ENCODE measurements around the gene ACADL.
"Not testable (repeated sequence)": the region's sequence is repeated elsewhere in the genome, so short reads cannot be mapped to it uniquely, and the experiment has no call there.

ACADL gene

GRCh38 chr2:210189452-210190138 lies 35.7 kb downstream of the ACADL start:
- H3K4me1 ChIP-seq (ENCODE audit: insufficient read depth, low read length): no peaks in the 10 kb centered on the region
- no peaks in the 10 kb centered on the region for H3K36me3 ChIP-seq (ENCODE audit: insufficient read depth, low read length)
- no peaks in the 10 kb centered on the region; the same call in 1 of the 2 replicates for H3K9me3 ChIP-seq (ENCODE audit: control insufficient read depth, insufficient read depth, low read length)
- H3K9ac ChIP-seq (ENCODE audit: low read depth, low read length): no peak overlapping the region

GRCh38 chr2:210188755-210189154 lies 36.5 kb downstream of the ACADL start:
- H3K36me3 ChIP-seq (ENCODE audit: insufficient read depth, low read length): no peaks in the 10 kb centered on the region
- no peak overlapping the region for H3K9ac ChIP-seq (ENCODE audit: low read depth, low read length)
- H3K4me1 ChIP-seq (ENCODE audit: insufficient read depth, low read length): no peaks in the 10 kb centered on the region
- no peaks in the 10 kb centered on the region; the same call in 1 of the 2 replicates for H3K9me3 ChIP-seq (ENCODE audit: control insufficient read depth, insufficient read depth, low read length)

GRCh38 chr2:210188190-210188589 lies 37.1 kb downstream of the ACADL start:
- Histone ChIP-seq H3K9ac (ENCODE audit: low read depth, low read length) (no peak overlapping the region), H3K4me1 (ENCODE audit: insufficient read depth, low read length) (no peaks in the 10 kb centered on the region), H3K36me3 (ENCODE audit: insufficient read depth, low read length) (no peaks in the 10 kb centered on the region), H3K9me3 (ENCODE audit: control insufficient read depth, insufficient read depth, low read length) (no peaks in the 10 kb centered on the region; the same call in 1 of the 2 replicates)

GRCh38 chr2:210183936-210184335 lies 41.3 kb downstream of the ACADL start:
- not testable (repeated sequence) for H3K9me3 ChIP-seq (ENCODE audit: control insufficient read depth, insufficient read depth, low read length); H3K9ac ChIP-seq (ENCODE audit: low read depth, low read length); H3K36me3 ChIP-seq (ENCODE audit: insufficient read depth, low read length)
- H3K4me1 ChIP-seq (ENCODE audit: insufficient read depth, low read length): peaks cover 20% of the 10 kb centered on the region; the same call in 1 of the 2 replicates

- peaks cover 29% of the 10 kb centered on the region; the same call in 1 of the 2 replicates for H3K4me1 ChIP-seq (ENCODE audit: insufficient read depth, low read length)
- H3K9me3 ChIP-seq (ENCODE audit: control insufficient read depth, insufficient read depth, low read length); H3K9ac ChIP-seq (ENCODE audit: low read depth, low read length); H3K36me3 ChIP-seq (ENCODE audit: insufficient read depth, low read length): not testable (repeated sequence)
Observed at GRCh38 chr2:210181606-210182088, 43.6 kb downstream of the ACADL start.

- H3K4me1 ChIP-seq (ENCODE audit: insufficient read depth, low read length): peaks cover 29% of the 10 kb centered on the region; the same call in 1 of the 2 replicates
- H3K9me3 ChIP-seq (ENCODE audit: control insufficient read depth, insufficient read depth, low read length); H3K9ac ChIP-seq (ENCODE audit: low read depth, low read length); H3K36me3 ChIP-seq (ENCODE audit: insufficient read depth, low read length): not testable (repeated sequence)
Observed at GRCh38 chr2:210181033-210181605, 44.1 kb downstream of the ACADL start.

- Histone ChIP-seq H3K36me3 (ENCODE audit: insufficient read depth, low read length) (no peaks in the 10 kb centered on the region), H3K9ac (ENCODE audit: low read depth, low read length) (no peak overlapping the region), H3K9me3 (ENCODE audit: control insufficient read depth, insufficient read depth, low read length) (no peaks in the 10 kb centered on the region), H3K4me1 (ENCODE audit: insufficient read depth, low read length) (peaks cover 29% of the 10 kb centered on the region; the same call in 1 of the 2 replicates)
Observed at GRCh38 chr2:210180477-210180876, 44.8 kb downstream of the ACADL start.

GRCh38 chr2:210179351-210179990 lies 45.8 kb downstream of the ACADL start:
- Histone ChIP-seq H3K4me1 (ENCODE audit: insufficient read depth, low read length) (peaks cover 29% of the 10 kb centered on the region; the same call in 1 of the 2 replicates), H3K9ac (ENCODE audit: low read depth, low read length) (no peak overlapping the region)

GRCh38 chr2:210177769-210178168 lies 47.5 kb downstream of the ACADL start:
- no peak overlapping the region for H3K9ac ChIP-seq (ENCODE audit: low read depth, low read length)

More at GRCh38 chr2:210179351-210179990, 45.8 kb downstream of the ACADL start:
- Histone ChIP-seq H3K36me3 (ENCODE audit: insufficient read depth, low read length) (no peaks in the 10 kb centered on the region), H3K9me3 (ENCODE audit: control insufficient read depth, insufficient read depth, low read length) (no peaks in the 10 kb centered on the region)

GRCh38 chr2:210177115-210177514 lies 48.1 kb downstream of the ACADL start:
- not testable (repeated sequence) for H3K9me3 ChIP-seq (ENCODE audit: control insufficient read depth, insufficient read depth, low read length); H3K9ac ChIP-seq (ENCODE audit: low read depth, low read length); H3K36me3 ChIP-seq (ENCODE audit: insufficient read depth, low read length)
- H3K4me1 ChIP-seq (ENCODE audit: insufficient read depth, low read length): peaks cover 29% of the 10 kb centered on the region; the same call in 1 of the 2 replicates

More at GRCh38 chr2:210177769-210178168, 47.5 kb downstream of the ACADL start:
- peaks cover 29% of the 10 kb centered on the region; the same call in 1 of the 2 replicates for H3K4me1 ChIP-seq (ENCODE audit: insufficient read depth, low read length)
- H3K36me3 ChIP-seq (ENCODE audit: insufficient read depth, low read length): no peaks in the 10 kb centered on the region
- H3K9me3 ChIP-seq (ENCODE audit: control insufficient read depth, insufficient read depth, low read length): no peaks in the 10 kb centered on the region

GRCh38 chr2:210174086-210174485 lies 51.2 kb downstream of the ACADL start:
- Histone ChIP-seq H3K9ac (ENCODE audit: low read depth, low read length) (no peak overlapping the region), H3K36me3 (ENCODE audit: insufficient read depth, low read length) (no peaks in the 10 kb centered on the region), H3K4me1 (ENCODE audit: insufficient read depth, low read length) (peaks cover 10% of the 10 kb centered on the region; the same call in 1 of the 2 replicates)

GRCh38 chr2:210172219-210172575 lies 53.0 kb downstream of the ACADL start:
- Histone ChIP-seq H3K9ac (ENCODE audit: low read depth, low read length) (peak overlapping the region; percentile 70), H3K4me1 (ENCODE audit: insufficient read depth, low read length) (no peaks in the 10 kb centered on the region), H3K9me3 (ENCODE audit: control insufficient read depth, insufficient read depth, low read length) (no peaks in the 10 kb centered on the region), H3K36me3 (ENCODE audit: insufficient read depth, low read length) (no peaks in the 10 kb centered on the region)

More at GRCh38 chr2:210174086-210174485, 51.2 kb downstream of the ACADL start:
- no peaks in the 10 kb centered on the region for H3K9me3 ChIP-seq (ENCODE audit: control insufficient read depth, insufficient read depth, low read length)

- Histone ChIP-seq H3K36me3 (ENCODE audit: insufficient read depth, low read length) (no peaks in the 10 kb centered on the region), H3K9ac (ENCODE audit: low read depth, low read length) (peak within 1 kb of the TSS; percentile 71), H3K9me3 (ENCODE audit: control insufficient read depth, insufficient read depth, low read length) (no peaks in the 10 kb centered on the region), H3K4me1 (ENCODE audit: insufficient read depth, low read length) (no peaks in the 10 kb centered on the region)
Observed at GRCh38 chr2:210171309-210172218, 53.7 kb downstream of the ACADL start, which contains the start of gene KANSL1L. Gene KANSL1L, minus strand, starts transcription at chr2:210171409. Its CDS starts 16,827 bp downstream, at chr2:210154582.
